GM19193 (cell line): ENCODE results near the gene DOK5.

Experiments
- POLR2A ChIP-seq: IDR thresholded peaks from 4 replicates; pipeline ENCODE4 v1.6.1; 2011; ENCODE audit not compliant: insufficient read depth, insufficient read length; ENCODE audit errors: extremely low read depth

The DOK5 gene

GRCh38 chr20:54485631-54486030 lies 10.2 kb downstream of the DOK5 start:
- TF ChIP-seq POLR2A, result no peak

- no peak for TF ChIP-seq POLR2A
These were observed 11.2 kb downstream of the DOK5 start for GRCh38 chr20:54486585-54486984.

- no peak for TF ChIP-seq POLR2A
These were observed 13.0 kb downstream of the DOK5 start for GRCh38 chr20:54488442-54488841.

- TF ChIP-seq POLR2A, result no peak
These were observed 16.1 kb downstream of the DOK5 start for GRCh38 chr20:54491506-54491905.

GRCh38 chr20:54494303-54495006 lies 19.1 kb downstream of the DOK5 start:
- no peak for TF ChIP-seq POLR2A

GRCh38 chr20:54497931-54498718 lies 22.7 kb downstream of the DOK5 start:
- no peak for TF ChIP-seq POLR2A

GRCh38 chr20:54499111-54499510 lies 23.7 kb downstream of the DOK5 start:
- TF ChIP-seq POLR2A, result no peak

- no peak for TF ChIP-seq POLR2A
These were observed 26.8 kb downstream of the DOK5 start for GRCh38 chr20:54502179-54502578.

- no peak for TF ChIP-seq POLR2A
These were observed 31.2 kb downstream of the DOK5 start for GRCh38 chr20:54506643-54507042.

- no peak for TF ChIP-seq POLR2A
These were observed 35.2 kb downstream of the DOK5 start for GRCh38 chr20:54510541-54511129.

GRCh38 chr20:54512694-54513093 lies 37.3 kb downstream of the DOK5 start:
- TF ChIP-seq POLR2A, result no peak

GRCh38 chr20:54514028-54514607 lies 38.7 kb downstream of the DOK5 start:
- TF ChIP-seq POLR2A, result no peak

GRCh38 chr20:54515793-54516628 lies 40.6 kb downstream of the DOK5 start:
- TF ChIP-seq POLR2A, result no peak

- TF ChIP-seq POLR2A, result no peak
These were observed 42.0 kb downstream of the DOK5 start for GRCh38 chr20:54517241-54517975.
